OCI-LY3 (cell line): Measurements from ENCODE around the gene TMTC4.

ENCODE experiments used
- H2AFZ ChIP-seq: fragments of 200-600, 300-600 bp; shearing (Covaris generic); 2 replicates; pipeline ENCODE4 v1.6.0; 2014; ENCODE audit warnings: antibody characterized with exemption, low read depth, low read length
- H3K27ac ChIP-seq: fragments of 200-600, 300-600 bp; sonication (generic); 2 replicates; pipeline ENCODE4 v1.5.1; 2014; ENCODE audit warnings: mild to moderate bottlenecking, low read length, moderate library complexity, mixed read lengths
- H3K27me3 ChIP-seq: fragments of 200-600, 300-600 bp; sonication (generic); 2 replicates; pipeline ENCODE4 v1.6.1; 2014; ENCODE audit warnings: low read depth, low read length, mixed read lengths
- H3K36me3 ChIP-seq: fragments of 200-600, 300-600 bp; sonication (generic); replicated peaks from 2 replicates; pipeline ENCODE3; 2014; ENCODE audit warnings: low read depth, low read length, mixed read lengths
- H3K4me1 ChIP-seq: fragments of 300-600, 200-600 bp; sonication (generic); 2 replicates; pipeline ENCODE4 v1.6.1; 2014; ENCODE audit warnings: low read length, mixed read lengths
- H3K4me2 ChIP-seq: fragments of 200-600, 300-600 bp; sonication (generic); 2 replicates; pipeline ENCODE4 v1.6.1; 2014; ENCODE audit warnings: low read length, mixed read lengths
- H3K4me3 ChIP-seq: fragments of 300-600, 200-600 bp; sonication (generic); 2 replicates; pipeline ENCODE4 v1.5.1; 2014; ENCODE audit warnings: antibody characterized with exemption, mild to moderate bottlenecking, low read length, moderate library complexity
- H3K79me2 ChIP-seq: fragments of 300-600, 200-600 bp; shearing (Covaris generic); 2 replicates; pipeline ENCODE4 v1.6.1; 2014; ENCODE audit warnings: mild to moderate bottlenecking, low read length, mixed read lengths
- H3K9ac ChIP-seq: fragments of 300-600, 200-600 bp; shearing (Covaris generic); 2 replicates; pipeline ENCODE4 v1.6.0; 2014; ENCODE audit warnings: mild to moderate bottlenecking, low read length, moderate library complexity
- H3K9me3 ChIP-seq: fragments of 200-600, 300-600 bp; shearing (Covaris generic); 2 replicates; pipeline ENCODE4 v1.6.1; 2014; ENCODE audit warnings: low read length, mixed read lengths; ENCODE audit not compliant: insufficient read depth
- H4K20me1 ChIP-seq: fragments of 200-600, 300-600 bp; sonication (generic); 2 replicates; pipeline ENCODE4 v1.6.1; 2016; ENCODE audit warnings: low read length, mixed read lengths; ENCODE audit not compliant: insufficient read depth
- CTCF ChIP-seq: fragments of 200-600, 300-600 bp; sonication (generic); IDR thresholded peaks from 2 replicates; pipeline ENCODE4 v1.5.1; 2014; ENCODE audit warnings: antibody characterized with exemption, low read length, low read depth
- EZH2phosphoT487 ChIP-seq: fragments of 200-600 bp; shearing (Covaris generic); IDR thresholded peaks from 2 replicates; pipeline ENCODE4 v1.6.1; 2018; ENCODE audit warnings: antibody characterized with exemption, mixed run types, low read depth

Gene TMTC4

GRCh38 chr13:100565286-100565685 is 109.3 kb downstream of the TMTC4 start:
- no peak overlapping the region for H2AFZ ChIP-seq
- no peaks in the 10 kb centered on the region for H3K79me2 ChIP-seq
- no peak overlapping the region for H3K9ac ChIP-seq
- H3K4me3 ChIP-seq = no peak overlapping the region
- no peaks in the 10 kb centered on the region for H3K4me1 ChIP-seq
- no peaks in the 10 kb centered on the region for H3K36me3 ChIP-seq
- H4K20me1 ChIP-seq = no peaks in the 10 kb centered on the region
- H3K27ac ChIP-seq = no peak overlapping the region
- no peaks in the 10 kb centered on the region for H3K9me3 ChIP-seq
- no peak overlapping the region for H3K4me2 ChIP-seq
- no peaks in the 10 kb centered on the region for H3K27me3 ChIP-seq
- TF ChIP-seq EZH2phosphoT487 (no peak), CTCF (peak; percentile 18)

GRCh38 chr13:100564444-100565223 is 110.0 kb downstream of the TMTC4 start:
- no peak overlapping the region for H3K9ac ChIP-seq
- no peaks in the 10 kb centered on the region for H3K79me2 ChIP-seq
- no peak overlapping the region for H3K4me3 ChIP-seq
- no peak overlapping the region for H3K27ac ChIP-seq
- no peaks in the 10 kb centered on the region for H3K36me3 ChIP-seq
- no peak for TF ChIP-seq EZH2phosphoT487
- 0 out of 2 replicates have a peak, but pooled peaks have one; percentile 4 for TF ChIP-seq CTCF
- no peak overlapping the region for H2AFZ ChIP-seq
- H3K27me3 ChIP-seq = no peaks in the 10 kb centered on the region
- no peak overlapping the region for H3K4me2 ChIP-seq
- H3K4me1 ChIP-seq = no peaks in the 10 kb centered on the region
- H4K20me1 ChIP-seq = no peaks in the 10 kb centered on the region
- H3K9me3 ChIP-seq = no peaks in the 10 kb centered on the region

- TF ChIP-seq EZH2phosphoT487 = no peak
- no peak for TF ChIP-seq CTCF
- H3K4me2 ChIP-seq = no peak overlapping the region
- no peaks in the 10 kb centered on the region for H3K36me3 ChIP-seq
- no peaks in the 10 kb centered on the region for H4K20me1 ChIP-seq
- H3K79me2 ChIP-seq = no peaks in the 10 kb centered on the region
- H3K9me3 ChIP-seq = no peaks in the 10 kb centered on the region
- no peaks in the 10 kb centered on the region for H3K27me3 ChIP-seq
- H3K27ac ChIP-seq = no peak overlapping the region
- H3K9ac ChIP-seq = no peak overlapping the region
- no peak overlapping the region for H2AFZ ChIP-seq
- H3K4me1 ChIP-seq = no peaks in the 10 kb centered on the region
- no peak overlapping the region for H3K4me3 ChIP-seq
These were observed 110.8 kb downstream of the TMTC4 start for GRCh38 chr13:100563779-100564178.

GRCh38 chr13:100561599-100562204 is 112.9 kb downstream of the TMTC4 start:
- Histone ChIP-seq H4K20me1 (no peaks in the 10 kb centered on the region), H3K9ac (no peak overlapping the region), H3K4me1 (no peaks in the 10 kb centered on the region), H3K9me3 (no peaks in the 10 kb centered on the region), H3K27ac (no peak overlapping the region), H3K36me3 (no peaks in the 10 kb centered on the region), H2AFZ (no peak overlapping the region), H3K4me3 (no peak overlapping the region), H3K27me3 (no peaks in the 10 kb centered on the region), H3K79me2 (no peaks in the 10 kb centered on the region), H3K4me2 (no peak overlapping the region)
- TF ChIP-seq CTCF (no peak), EZH2phosphoT487 (no peak)
